ENCODE data around the gene MAST4. TPM values are rescaled to one million over a fixed set of nuclear protein-coding genes. Genes with fewer than 3 reads are reported as not detected.

Gene MAST4
- total and polyA plus RNA-seq, 4 donors, result 3.7 to 9.5 (median 6.5) TPM

DNA sequence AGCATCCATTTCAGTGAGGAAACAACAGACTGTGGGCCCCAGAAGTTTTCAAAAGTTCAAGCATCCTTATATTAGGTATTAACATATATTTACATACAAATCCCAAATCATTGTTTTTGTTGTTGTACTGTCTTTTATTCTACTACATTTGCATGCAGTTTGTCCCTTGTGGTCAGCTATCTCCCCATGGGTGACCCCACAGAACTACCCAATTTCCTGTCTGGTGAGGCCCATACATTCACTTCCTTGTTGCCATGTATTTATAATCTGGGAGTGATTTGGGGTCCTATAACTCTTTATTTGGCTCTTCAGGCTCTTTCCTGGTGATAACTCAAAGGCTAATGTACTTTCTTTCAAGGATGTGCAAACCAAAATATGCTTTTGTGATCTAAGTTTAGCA is 603.7 kb downstream of the MAST4 start (continued):
- TF ChIP-seq, protein P1, sequence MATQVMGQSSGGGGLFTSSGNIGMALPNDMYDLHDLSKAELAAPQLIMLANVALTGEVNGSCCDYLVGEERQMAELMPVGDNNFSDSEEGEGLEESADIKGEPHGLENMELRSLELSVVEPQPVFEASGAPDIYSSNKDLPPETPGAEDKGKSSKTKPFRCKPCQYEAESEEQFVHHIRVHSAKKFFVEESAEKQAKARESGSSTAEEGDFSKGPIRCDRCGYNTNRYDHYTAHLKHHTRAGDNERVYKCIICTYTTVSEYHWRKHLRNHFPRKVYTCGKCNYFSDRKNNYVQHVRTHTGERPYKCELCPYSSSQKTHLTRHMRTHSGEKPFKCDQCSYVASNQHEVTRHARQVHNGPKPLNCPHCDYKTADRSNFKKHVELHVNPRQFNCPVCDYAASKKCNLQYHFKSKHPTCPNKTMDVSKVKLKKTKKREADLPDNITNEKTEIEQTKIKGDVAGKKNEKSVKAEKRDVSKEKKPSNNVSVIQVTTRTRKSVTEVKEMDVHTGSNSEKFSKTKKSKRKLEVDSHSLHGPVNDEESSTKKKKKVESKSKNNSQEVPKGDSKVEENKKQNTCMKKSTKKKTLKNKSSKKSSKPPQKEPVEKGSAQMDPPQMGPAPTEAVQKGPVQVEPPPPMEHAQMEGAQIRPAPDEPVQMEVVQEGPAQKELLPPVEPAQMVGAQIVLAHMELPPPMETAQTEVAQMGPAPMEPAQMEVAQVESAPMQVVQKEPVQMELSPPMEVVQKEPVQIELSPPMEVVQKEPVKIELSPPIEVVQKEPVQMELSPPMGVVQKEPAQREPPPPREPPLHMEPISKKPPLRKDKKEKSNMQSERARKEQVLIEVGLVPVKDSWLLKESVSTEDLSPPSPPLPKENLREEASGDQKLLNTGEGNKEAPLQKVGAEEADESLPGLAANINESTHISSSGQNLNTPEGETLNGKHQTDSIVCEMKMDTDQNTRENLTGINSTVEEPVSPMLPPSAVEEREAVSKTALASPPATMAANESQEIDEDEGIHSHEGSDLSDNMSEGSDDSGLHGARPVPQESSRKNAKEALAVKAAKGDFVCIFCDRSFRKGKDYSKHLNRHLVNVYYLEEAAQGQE (IDR thresholded peaks at IDR 0.05), result no peak
- TF ChIP-seq HNF4A (conservative IDR thresholded peaks at IDR 0.05), result no peak
- no peak for TF ChIP-seq GABPA (IDR thresholded peaks at IDR 0.05 in 1 of 2, conservative IDR thresholded peaks at IDR 0.05 in 1 of 2)

DNA sequence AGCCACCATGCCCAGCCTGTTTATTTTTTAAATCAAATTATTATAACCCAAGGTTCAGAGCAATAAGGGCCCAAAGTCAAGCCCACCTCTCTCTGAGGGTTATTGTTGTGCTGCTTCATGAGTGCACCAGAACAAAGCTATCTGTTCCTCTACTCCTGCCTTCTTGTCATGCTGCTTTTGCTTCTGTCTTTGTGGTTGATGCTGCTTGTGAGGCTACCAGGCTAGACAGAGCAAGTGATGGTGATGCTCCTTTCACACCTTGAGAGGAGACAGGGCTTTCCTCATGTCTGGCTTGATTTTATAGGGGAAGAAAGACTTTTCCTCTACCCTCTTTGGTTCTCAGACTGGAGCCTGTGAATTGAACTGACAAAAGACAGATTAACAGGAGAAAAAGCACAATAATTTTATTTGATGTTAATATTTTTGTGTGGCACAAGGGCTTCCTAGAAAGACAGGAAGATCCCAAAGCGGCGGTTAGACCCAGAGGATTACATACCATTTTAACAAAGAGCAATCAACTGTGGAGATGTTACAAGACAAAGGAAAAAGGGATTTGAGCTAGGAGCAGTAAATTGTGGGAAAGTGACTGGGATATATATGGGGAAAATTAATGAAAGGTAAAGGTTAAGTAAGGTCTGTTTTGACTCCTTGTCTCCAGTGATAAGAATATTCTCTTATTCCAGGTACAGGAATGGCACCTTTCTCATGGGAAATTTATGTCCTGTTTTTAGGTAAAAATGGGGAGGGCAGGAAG is 604.8 kb downstream of the MAST4 start:
- Histone ChIP-seq H3K9me3 (ENCODE audit: control insufficient read depth in 4 of 4, low read length in 3 of 4) (no peaks in the 10 kb centered on the region), H3K27me3 (ENCODE audit: control insufficient read depth in 4 of 4, insufficient read depth in 4 of 4, low read length in 3 of 4) (no peaks in the 10 kb centered on the region), H3K4me1 (ENCODE audit: control insufficient read depth in 4 of 4, insufficient read depth in 4 of 4, low read length in 3 of 4) (no peaks in the 10 kb centered on the region), H3K4me3 (ENCODE audit: low read depth in 1 of 3, low read length in 3 of 3) (no peak overlapping the region), H3K9ac (ENCODE audit: low read depth in 1 of 2, low read length in 2 of 2) (no peak overlapping the region), H3K36me3 (ENCODE audit: control insufficient read depth in 4 of 4, insufficient read depth in 3 of 4, low read depth in 1 of 4, low read length in 3 of 4) (no peaks in the 10 kb centered on the region), H3K27ac (ENCODE audit: low read depth in 1 of 2, low read length in 2 of 2) (no peak overlapping the region)
- WGBS, result 98% methylated on average over 2 of the region's 2 CpGs
- TF ChIP-seq FOXA1 (IDR thresholded peaks at IDR 0.05) (no peak), YY1 (IDR thresholded peaks at IDR 0.05) (no peak), RAD21 (IDR thresholded peaks at IDR 0.05) (no peak), RXRA (IDR thresholded peaks at IDR 0.05) (no peak), TAF1 (conservative IDR thresholded peaks at IDR 0.05) (no peak), HNF4A (conservative IDR thresholded peaks at IDR 0.05) (no peak), HNF4G (IDR thresholded peaks at IDR 0.05) (no peak), NR2F2 (IDR thresholded peaks at IDR 0.05) (no peak), JUND (IDR thresholded peaks at IDR 0.05) (no peak)
- TF ChIP-seq, protein P2, sequence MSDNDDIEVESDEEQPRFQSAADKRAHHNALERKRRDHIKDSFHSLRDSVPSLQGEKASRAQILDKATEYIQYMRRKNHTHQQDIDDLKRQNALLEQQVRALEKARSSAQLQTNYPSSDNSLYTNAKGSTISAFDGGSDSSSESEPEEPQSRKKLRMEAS (IDR thresholded peaks at IDR 0.05), result no peak
- TF ChIP-seq, protein P3, sequence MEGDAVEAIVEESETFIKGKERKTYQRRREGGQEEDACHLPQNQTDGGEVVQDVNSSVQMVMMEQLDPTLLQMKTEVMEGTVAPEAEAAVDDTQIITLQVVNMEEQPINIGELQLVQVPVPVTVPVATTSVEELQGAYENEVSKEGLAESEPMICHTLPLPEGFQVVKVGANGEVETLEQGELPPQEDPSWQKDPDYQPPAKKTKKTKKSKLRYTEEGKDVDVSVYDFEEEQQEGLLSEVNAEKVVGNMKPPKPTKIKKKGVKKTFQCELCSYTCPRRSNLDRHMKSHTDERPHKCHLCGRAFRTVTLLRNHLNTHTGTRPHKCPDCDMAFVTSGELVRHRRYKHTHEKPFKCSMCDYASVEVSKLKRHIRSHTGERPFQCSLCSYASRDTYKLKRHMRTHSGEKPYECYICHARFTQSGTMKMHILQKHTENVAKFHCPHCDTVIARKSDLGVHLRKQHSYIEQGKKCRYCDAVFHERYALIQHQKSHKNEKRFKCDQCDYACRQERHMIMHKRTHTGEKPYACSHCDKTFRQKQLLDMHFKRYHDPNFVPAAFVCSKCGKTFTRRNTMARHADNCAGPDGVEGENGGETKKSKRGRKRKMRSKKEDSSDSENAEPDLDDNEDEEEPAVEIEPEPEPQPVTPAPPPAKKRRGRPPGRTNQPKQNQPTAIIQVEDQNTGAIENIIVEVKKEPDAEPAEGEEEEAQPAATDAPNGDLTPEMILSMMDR (IDR thresholded peaks at IDR 0.05; ENCODE audit: low read depth, low read length, missing input control), result no peak
- TF ChIP-seq, protein P4, sequence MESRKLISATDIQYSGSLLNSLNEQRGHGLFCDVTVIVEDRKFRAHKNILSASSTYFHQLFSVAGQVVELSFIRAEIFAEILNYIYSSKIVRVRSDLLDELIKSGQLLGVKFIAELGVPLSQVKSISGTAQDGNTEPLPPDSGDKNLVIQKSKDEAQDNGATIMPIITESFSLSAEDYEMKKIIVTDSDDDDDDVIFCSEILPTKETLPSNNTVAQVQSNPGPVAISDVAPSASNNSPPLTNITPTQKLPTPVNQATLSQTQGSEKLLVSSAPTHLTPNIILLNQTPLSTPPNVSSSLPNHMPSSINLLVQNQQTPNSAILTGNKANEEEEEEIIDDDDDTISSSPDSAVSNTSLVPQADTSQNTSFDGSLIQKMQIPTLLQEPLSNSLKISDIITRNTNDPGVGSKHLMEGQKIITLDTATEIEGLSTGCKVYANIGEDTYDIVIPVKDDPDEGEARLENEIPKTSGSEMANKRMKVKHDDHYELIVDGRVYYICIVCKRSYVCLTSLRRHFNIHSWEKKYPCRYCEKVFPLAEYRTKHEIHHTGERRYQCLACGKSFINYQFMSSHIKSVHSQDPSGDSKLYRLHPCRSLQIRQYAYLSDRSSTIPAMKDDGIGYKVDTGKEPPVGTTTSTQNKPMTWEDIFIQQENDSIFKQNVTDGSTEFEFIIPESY (IDR thresholded peaks at IDR 0.05), result no peak
- no peak for DNase-seq (ENCODE audit: low spot score)

Measured in liver (tissue), 9 donors.